ENCODE measurements around the gene PLIN5. TPM values are rescaled to one million over a fixed set of nuclear protein-coding genes. Genes with fewer than 3 reads are reported as not detected.
"Not testable (repeated sequence)": the region's sequence is repeated elsewhere in the genome, so short reads cannot be mapped to it uniquely, and the experiment has no call there.

PLIN5 gene
- polyA plus RNA-seq, 1 donor: 2.0 TPM

GRCh38 chr19:4531562-4532165, 3.4 kb downstream of the PLIN5 start:
- H3K27me3 ChIP-seq (ENCODE audit: control insufficient read depth, insufficient read depth, low read length): peaks cover 13% of the 10 kb centered on the region
- DNase-seq: no peak
- 50% methylated on average over 1 of the region's 28 CpGs for WGBS (ENCODE audit: insufficient coverage, low lambda C conversion rate)
- no peaks in the 10 kb centered on the region for H3K36me3 ChIP-seq (ENCODE audit: control insufficient read depth, insufficient read depth, low read length)
- no peak overlapping the region for H3K27ac ChIP-seq (ENCODE audit: low read length)
- H3K9me3 ChIP-seq (ENCODE audit: control insufficient read depth, low read depth, low read length): peaks cover 4% of the 10 kb centered on the region
- H3K4me3 ChIP-seq (ENCODE audit: low read length): no peak overlapping the region
- peaks cover 8% of the 10 kb centered on the region for H3K4me1 ChIP-seq (ENCODE audit: control insufficient read depth, insufficient read depth, low read length)

GRCh38 chr19:4529924-4530522, 5.0 kb downstream of the PLIN5 start:
- no peak overlapping the region for H3K4me3 ChIP-seq (ENCODE audit: low read length)
- WGBS (ENCODE audit: insufficient coverage, low lambda C conversion rate): 57% methylated on average over 1 of the region's 14 CpGs

GRCh38 chr19:4528843-4529242, 6.2 kb downstream of the PLIN5 start:
- Histone ChIP-seq H3K36me3 (ENCODE audit: control insufficient read depth, insufficient read depth, low read length) (no peaks in the 10 kb centered on the region), H3K4me1 (ENCODE audit: control insufficient read depth, insufficient read depth, low read length) (no peaks in the 10 kb centered on the region), H3K27ac (ENCODE audit: low read length) (no peak overlapping the region), H3K9me3 (ENCODE audit: control insufficient read depth, low read depth, low read length) (no peaks in the 10 kb centered on the region), H3K27me3 (ENCODE audit: control insufficient read depth, insufficient read depth, low read length) (no peaks in the 10 kb centered on the region), H3K4me3 (ENCODE audit: low read length) (no peak overlapping the region)
- DNase-seq: no peak
- WGBS (ENCODE audit: insufficient coverage, low lambda C conversion rate): no CpG with 5 or more reads among the region's 15 CpGs

More at GRCh38 chr19:4529924-4530522, 5.0 kb downstream of the PLIN5 start:
- H3K27ac ChIP-seq (ENCODE audit: low read length): no peak overlapping the region
- no peak for DNase-seq
- peaks cover 2% of the 10 kb centered on the region for H3K9me3 ChIP-seq (ENCODE audit: control insufficient read depth, low read depth, low read length)
- peaks cover 8% of the 10 kb centered on the region for H3K27me3 ChIP-seq (ENCODE audit: control insufficient read depth, insufficient read depth, low read length)
- H3K4me1 ChIP-seq (ENCODE audit: control insufficient read depth, insufficient read depth, low read length): no peaks in the 10 kb centered on the region
- H3K36me3 ChIP-seq (ENCODE audit: control insufficient read depth, insufficient read depth, low read length): no peaks in the 10 kb centered on the region

GRCh38 chr19:4527377-4527776, 7.6 kb downstream of the PLIN5 start:
- not testable (repeated sequence) for DNase-seq; H3K27me3 ChIP-seq (ENCODE audit: control insufficient read depth, insufficient read depth, low read length); H3K4me1 ChIP-seq (ENCODE audit: control insufficient read depth, insufficient read depth, low read length); H3K27ac ChIP-seq (ENCODE audit: low read length); H3K9me3 ChIP-seq (ENCODE audit: control insufficient read depth, low read depth, low read length); H3K4me3 ChIP-seq (ENCODE audit: low read length); H3K36me3 ChIP-seq (ENCODE audit: control insufficient read depth, insufficient read depth, low read length)
- WGBS (ENCODE audit: insufficient coverage, low lambda C conversion rate): 83% methylated on average over 2 of the region's 8 CpGs

- 100% methylated on average over 1 of the region's 23 CpGs for WGBS (ENCODE audit: insufficient coverage, low lambda C conversion rate)
- H3K9me3 ChIP-seq (ENCODE audit: control insufficient read depth, low read depth, low read length): no peaks in the 10 kb centered on the region
- no peaks in the 10 kb centered on the region for H3K36me3 ChIP-seq (ENCODE audit: control insufficient read depth, insufficient read depth, low read length)
- DNase-seq: no peak
- H3K4me3 ChIP-seq (ENCODE audit: low read length): no peak overlapping the region
- no peak overlapping the region for H3K27ac ChIP-seq (ENCODE audit: low read length)
- no peaks in the 10 kb centered on the region for H3K27me3 ChIP-seq (ENCODE audit: control insufficient read depth, insufficient read depth, low read length)
- no peaks in the 10 kb centered on the region for H3K4me1 ChIP-seq (ENCODE audit: control insufficient read depth, insufficient read depth, low read length)
These were observed 9.4 kb downstream of the PLIN5 start for GRCh38 chr19:4525563-4526002.

- Histone ChIP-seq H3K4me1 (ENCODE audit: control insufficient read depth, insufficient read depth, low read length) (no peaks in the 10 kb centered on the region), H3K27me3 (ENCODE audit: control insufficient read depth, insufficient read depth, low read length) (no peaks in the 10 kb centered on the region), H3K36me3 (ENCODE audit: control insufficient read depth, insufficient read depth, low read length) (no peaks in the 10 kb centered on the region), H3K4me3 (ENCODE audit: low read length) (no peak overlapping the region), H3K27ac (ENCODE audit: low read length) (no peak overlapping the region), H3K9me3 (ENCODE audit: control insufficient read depth, low read depth, low read length) (no peaks in the 10 kb centered on the region)
- WGBS (ENCODE audit: insufficient coverage, low lambda C conversion rate): no CpG with 5 or more reads among the region's 23 CpGs
- no peak for DNase-seq
These were observed 10.0 kb downstream of the PLIN5 start for GRCh38 chr19:4524808-4525562.

GRCh38 chr19:4523306-4524110, 11.5 kb downstream of the PLIN5 start:
- H3K27ac ChIP-seq (ENCODE audit: low read length): no peak overlapping the region
- WGBS (ENCODE audit: insufficient coverage, low lambda C conversion rate): 100% methylated on average over 1 of the region's 53 CpGs
- no peaks in the 10 kb centered on the region for H3K4me1 ChIP-seq (ENCODE audit: control insufficient read depth, insufficient read depth, low read length)
- no peak for DNase-seq
- H3K27me3 ChIP-seq (ENCODE audit: control insufficient read depth, insufficient read depth, low read length): no peaks in the 10 kb centered on the region
- no peaks in the 10 kb centered on the region for H3K9me3 ChIP-seq (ENCODE audit: control insufficient read depth, low read depth, low read length)
- H3K4me3 ChIP-seq (ENCODE audit: low read length): no peak overlapping the region
- H3K36me3 ChIP-seq (ENCODE audit: control insufficient read depth, insufficient read depth, low read length): no peaks in the 10 kb centered on the region

GRCh38 chr19:4522291-4523002, 12.6 kb downstream of the PLIN5 start:
- H3K27ac ChIP-seq (ENCODE audit: low read length): no peak overlapping the region
- no peaks in the 10 kb centered on the region for H3K4me1 ChIP-seq (ENCODE audit: control insufficient read depth, insufficient read depth, low read length)
- H3K27me3 ChIP-seq (ENCODE audit: control insufficient read depth, insufficient read depth, low read length): no peaks in the 10 kb centered on the region
- H3K4me3 ChIP-seq (ENCODE audit: low read length): no peak overlapping the region
- WGBS (ENCODE audit: insufficient coverage, low lambda C conversion rate): no CpG with 5 or more reads among the region's 15 CpGs
- H3K36me3 ChIP-seq (ENCODE audit: control insufficient read depth, insufficient read depth, low read length): no peaks in the 10 kb centered on the region
- H3K9me3 ChIP-seq (ENCODE audit: control insufficient read depth, low read depth, low read length): no peaks in the 10 kb centered on the region
- DNase-seq: no peak

GRCh38 chr19:4521888-4522242, 13.2 kb downstream of the PLIN5 start:
- Histone ChIP-seq H3K4me3 (ENCODE audit: low read length) (no peak overlapping the region), H3K36me3 (ENCODE audit: control insufficient read depth, insufficient read depth, low read length) (no peaks in the 10 kb centered on the region), H3K9me3 (ENCODE audit: control insufficient read depth, low read depth, low read length) (no peaks in the 10 kb centered on the region), H3K27ac (ENCODE audit: low read length) (no peak overlapping the region), H3K4me1 (ENCODE audit: control insufficient read depth, insufficient read depth, low read length) (no peaks in the 10 kb centered on the region), H3K27me3 (ENCODE audit: control insufficient read depth, insufficient read depth, low read length) (no peaks in the 10 kb centered on the region)
- no peak for DNase-seq
- no CpG with 5 or more reads among the region's 5 CpGs for WGBS (ENCODE audit: insufficient coverage, low lambda C conversion rate)
